Non-pigmented ciliary epithelial cell (primary cell): ENCODE results near the gene KISS1.

ENCODE experiments used
- DNase-seq: peaks from one replicate; pipeline ENCODE4 v3.0.0-alpha.2; 2010; ENCODE audit warnings: low read depth

The KISS1 gene

DNA sequence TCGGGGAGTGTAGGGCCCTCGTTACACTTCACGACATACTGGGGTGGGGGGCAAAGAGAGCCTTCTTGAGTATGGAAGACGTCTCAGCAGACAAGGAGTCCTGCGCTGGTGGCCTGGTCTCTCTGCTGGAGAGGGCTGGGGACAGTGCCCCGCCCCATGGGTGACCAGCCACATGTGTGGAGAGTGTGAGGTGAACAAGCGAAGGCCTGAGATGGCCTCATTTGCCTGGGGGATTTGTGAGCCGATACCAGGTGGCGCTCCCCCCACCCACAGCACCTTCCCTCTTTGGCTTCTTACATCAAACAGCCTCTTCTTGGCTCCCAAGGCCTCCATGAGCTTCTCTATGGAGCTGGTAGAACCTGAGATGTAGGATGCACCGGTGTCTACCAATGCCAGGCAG is 40.4 kb downstream of the KISS1 start:
- DNase-seq: no peak

- DNase-seq: no peak
Observed at GRCh38 chr1:204154568-204155255, 41.6 kb downstream of the KISS1 start.

DNA sequence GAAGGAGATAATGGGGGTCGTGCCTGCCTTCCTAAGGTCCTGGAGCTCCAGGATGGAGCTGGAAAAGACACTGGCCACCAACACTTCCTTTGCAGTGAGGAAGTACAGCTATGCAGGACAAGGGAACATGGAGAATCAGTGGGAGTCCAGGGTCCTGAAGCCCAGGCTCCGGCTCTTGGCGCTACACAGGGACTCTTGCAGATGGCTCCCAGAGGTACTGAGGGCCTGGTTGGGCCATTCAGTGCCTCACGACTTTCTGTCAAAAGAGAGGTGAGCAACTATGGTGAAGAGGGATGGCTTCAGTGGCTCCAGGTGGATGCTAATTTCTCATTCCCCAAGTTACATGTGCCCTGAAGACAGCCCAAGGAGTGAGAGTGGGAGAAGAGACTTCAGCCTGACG is 42.6 kb downstream of the KISS1 start:
- DNase-seq: no peak

- DNase-seq: no peak
Observed at GRCh38 chr1:204152310-204153044, 43.8 kb downstream of the KISS1 start.

DNA sequence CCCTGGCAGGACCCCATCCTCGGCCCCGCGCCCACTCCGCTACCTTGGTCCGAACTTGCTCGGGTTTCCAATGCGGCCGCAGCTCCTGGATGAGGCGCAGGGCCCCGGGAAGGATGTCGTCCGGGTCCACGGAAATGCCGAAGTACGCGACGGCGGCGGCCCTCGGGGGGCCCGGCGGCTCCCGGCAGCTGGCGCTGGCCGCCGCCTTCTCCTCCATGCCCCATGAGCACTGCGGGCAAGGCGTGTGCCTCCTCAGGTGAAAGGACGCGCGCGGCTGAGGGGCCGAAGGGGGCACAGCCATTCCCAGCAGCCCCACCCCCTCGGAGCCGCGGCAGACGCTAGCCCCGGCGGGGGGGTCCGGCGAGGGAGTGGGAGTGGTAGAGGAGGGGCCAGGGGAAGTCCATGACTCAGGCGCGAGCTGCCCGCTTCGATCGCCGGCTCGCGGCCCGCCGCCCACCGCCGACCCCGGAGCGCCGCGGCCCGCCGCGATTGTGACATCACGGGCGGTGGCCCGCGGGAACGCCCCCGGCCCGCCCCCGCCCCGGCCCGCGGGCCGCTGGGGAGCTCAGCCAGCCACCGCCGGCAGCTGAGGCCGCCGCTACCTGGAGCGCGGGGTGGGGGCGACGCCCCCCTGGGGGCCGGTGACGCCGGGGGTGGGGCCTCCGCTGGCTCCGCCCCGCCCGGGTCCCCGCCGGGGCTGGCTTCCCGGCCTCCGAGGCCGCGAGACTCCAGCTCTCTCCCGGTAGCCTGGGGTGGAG is 44.6 kb downstream of the KISS1 start, which contains the start of gene ETNK2:
ETNK2 (minus strand) TSS at position 493 of the 758 bp plus-strand sequence; CDS start at position 301, 192 bp downstream.
- no peak for DNase-seq

DNA sequence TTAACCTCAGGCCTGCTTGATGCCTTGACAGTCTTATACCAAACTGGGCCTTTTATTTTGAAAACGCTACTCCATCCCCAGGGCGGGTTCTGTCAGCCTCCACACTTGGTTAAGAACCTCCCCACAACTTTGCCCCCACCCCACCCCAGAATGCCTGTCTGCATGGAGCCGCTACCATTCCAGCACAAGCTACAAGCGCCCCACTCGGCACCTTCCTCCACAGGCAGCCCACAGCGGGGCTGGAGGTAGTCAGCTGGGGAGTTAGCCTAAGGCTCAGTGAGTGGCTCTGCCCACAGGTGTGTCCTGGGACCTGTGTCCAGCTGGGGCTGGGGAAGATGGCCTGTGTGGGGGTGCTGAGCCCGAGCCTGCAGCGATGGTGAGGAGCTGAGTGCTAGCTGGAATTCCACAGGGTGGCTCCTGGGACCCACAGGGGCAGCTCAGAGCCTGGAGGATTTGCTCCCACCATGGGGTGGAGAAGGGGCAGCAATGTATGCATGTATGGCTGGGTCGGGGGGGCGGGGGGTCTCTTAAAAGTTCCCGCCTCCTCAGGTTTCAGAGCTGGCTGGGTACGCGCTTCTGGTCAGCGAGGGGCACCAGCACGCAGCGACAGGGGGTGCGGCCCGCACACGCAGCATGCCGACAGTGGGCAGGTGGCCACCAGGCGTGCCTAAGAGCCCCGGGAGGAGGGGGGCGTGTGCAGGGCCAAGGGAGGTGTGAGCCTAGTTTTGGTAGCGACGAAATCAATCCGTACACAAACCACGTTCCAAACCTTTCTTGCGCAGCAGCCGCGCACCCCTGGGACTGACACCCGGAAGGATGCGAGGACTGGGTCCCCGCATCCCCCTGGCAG is 45.4 kb downstream of the KISS1 start:
- DNase-seq: no peak

DNA sequence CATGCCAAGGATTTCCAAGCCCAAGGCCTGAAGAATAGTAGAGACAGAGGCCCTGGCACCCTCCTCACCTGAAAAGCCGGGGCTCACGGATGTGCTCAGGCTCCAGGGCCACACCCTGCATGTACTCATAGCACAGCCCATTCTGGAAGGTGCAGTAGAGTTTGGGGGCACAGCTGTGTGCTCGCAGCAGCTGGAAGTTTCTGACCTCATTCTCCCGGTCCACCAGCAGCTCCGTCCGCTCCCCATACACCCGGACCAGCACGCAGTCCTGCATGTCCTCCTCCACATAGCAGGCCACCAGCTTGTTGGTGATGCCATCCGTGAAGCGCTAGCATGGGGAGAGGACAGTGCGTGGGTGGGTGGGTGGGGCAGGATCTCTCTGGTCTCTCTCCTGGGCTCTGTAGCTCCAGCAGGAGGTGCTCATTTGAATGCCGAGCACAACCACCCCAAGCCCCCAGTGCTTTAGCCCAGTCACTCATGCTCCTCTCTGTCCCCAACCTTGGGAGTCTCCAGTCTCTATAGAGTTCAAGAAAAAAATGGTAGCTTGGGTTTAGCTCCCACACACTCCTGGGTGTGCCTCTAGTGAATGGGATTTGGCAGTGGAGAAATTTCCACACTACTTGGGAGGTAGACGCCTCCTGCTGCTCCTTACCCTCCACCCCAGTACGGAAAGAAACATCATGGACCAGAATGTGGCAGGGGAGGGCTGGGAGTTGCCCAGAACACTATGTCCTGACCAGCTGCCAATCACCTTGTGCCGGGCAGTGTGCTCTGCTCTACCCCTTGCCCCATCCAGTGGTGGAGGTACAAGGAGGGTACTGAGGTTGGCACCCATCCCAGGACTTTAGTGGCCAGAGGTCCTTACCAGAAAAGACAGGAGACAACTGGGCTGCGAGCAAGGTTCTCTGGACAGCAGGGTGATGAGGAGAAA is 46.4 kb downstream of the KISS1 start:
- no peak for DNase-seq

DNA sequence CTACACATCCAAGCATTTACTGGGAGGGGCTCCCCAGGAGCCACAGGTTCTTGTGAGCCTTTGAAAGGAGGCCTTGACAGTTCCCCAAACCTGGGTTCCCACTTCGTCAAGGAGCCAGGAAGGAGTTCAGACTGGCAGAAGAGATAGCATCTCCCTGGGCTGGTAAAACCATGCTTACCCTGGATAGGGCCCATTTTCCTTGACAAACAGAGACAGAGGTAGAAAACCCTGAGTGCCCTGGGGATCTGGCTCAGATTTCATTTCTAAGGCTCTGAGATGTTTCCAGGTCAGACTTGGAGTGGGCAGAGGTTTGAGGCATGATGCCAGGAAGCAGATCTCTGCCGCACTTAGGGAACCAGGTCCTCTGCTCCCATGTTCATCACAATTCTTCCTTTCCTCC is 47.2 kb downstream of the KISS1 start:
- DNase-seq: no peak

DNA sequence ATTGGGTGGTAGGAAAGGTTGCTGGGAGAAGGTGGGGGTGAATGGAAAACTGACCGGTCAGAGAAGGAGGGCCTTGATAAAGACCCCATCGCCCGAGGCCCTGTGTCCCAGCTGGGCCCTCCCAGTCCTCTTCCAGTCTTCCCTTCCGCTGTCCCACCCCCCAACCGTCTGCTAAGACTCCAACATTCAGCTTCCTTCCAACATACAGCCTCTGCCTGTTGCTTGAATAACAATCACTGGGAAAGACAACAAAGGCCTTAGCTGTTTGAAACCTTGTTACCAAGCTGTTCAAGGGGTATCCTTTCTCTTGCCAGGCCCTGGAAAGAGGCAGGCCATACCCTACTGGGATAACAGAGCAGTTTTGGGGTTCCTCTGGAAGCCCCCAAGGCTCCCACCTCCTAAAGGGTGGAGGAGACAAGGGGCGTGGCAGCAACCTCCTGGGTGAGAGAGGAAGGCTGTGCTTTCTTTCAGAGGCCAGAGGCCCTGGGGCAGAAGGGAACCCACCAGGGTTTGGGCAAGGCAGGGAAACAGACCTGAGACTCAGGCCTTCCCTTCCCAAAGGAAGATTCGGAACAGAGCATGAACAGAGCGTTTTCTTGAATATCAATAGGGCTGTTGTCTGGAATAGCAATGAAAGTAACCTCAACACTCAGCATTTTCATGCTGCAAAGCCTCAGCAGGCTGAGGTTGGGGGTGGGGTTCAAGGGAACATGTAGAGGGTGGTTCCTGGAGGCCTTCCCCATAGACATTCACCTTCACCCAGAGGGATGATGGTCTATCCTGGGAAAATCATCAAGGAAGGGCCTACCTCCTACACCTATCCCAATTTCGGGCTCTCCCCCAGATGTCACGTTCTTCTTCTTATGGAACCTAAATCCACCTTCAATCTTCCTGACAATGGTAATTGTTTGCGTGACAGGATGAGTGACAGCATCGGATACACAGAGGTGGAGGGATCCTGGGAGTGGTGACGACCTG is 48.6 kb downstream of the KISS1 start:
- DNase-seq: no peak

GRCh38 chr1:204146965-204147364 is 49.3 kb downstream of the KISS1 start:
- no peak for DNase-seq

- no peak for DNase-seq
Observed at GRCh38 chr1:204146309-204146708, 50.0 kb downstream of the KISS1 start.

- DNase-seq: no peak
Observed at GRCh38 chr1:204145033-204145504, 51.2 kb downstream of the KISS1 start.

GRCh38 chr1:204143276-204144041 is 52.8 kb downstream of the KISS1 start:
- DNase-seq: no peak

DNA sequence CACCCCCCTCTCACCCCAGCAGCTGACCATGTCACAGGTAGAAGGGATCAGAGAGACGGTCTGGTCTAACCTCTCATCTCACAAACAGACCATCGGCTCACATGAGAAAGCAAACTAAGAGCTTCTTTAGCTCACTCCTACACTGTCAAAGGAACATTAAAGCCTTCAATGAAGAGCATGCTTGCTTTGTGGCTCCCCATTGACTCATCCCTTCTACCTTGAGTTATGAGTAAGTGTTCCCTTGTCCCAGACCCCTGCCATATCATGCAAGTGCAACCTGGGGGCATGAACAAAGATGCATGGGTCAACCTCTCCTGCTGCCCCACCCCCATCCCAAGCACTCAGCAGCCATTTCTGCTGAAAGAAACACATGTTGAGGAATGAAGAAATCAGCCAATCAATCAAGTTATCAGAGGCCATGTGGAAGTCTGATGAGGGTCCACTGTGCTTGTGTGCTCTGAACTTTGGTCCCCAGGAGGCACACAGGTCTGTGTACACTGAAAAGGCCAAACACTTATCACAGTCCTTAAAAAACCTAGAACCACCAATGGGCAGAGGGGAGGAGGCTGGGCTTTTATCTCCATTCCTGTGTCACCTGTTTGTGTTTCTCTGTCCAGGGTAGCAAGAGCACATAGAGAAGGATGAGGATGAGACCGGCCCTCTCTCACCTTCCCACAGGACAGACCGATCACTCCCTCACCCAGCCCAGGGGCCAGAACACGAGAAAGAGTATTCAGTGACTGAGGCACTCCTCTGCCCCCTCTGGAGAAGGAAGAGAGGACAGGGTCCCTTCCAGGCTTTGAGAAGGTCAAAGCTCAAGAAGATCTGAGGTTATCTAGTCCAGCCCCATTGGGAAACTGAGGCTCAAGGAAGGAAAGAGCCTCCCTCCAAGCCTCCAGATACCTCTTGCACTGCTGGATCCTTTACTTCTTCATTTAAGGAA is 54.0 kb downstream of the KISS1 start:
- DNase-seq: no peak

DNA sequence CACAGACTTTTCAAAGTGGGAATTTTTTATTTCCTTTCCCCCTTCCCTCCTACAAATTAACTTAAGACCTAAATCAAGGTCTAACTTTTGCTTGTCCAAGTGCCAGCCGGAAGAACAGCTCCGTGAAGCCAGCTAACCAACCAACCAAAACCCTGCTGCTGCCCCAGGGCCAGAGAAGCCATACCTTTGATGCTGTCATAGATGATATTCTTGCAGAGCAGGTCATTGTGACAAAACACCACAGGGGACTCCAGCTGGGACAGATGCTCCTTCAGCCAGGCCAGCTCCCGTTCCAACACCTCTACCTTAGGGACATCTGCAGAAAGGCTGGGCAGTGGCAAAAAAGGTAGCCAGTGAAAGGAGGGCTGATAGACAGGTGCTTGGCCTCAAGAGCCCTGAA is 55.2 kb downstream of the KISS1 start:
- no peak for DNase-seq
